NCI-H446 treated with DMSO at 0.1 percent for 48 hours (cell line): ENCODE results near the gene ARID5B.

Experiments
- DNase-seq: peaks from one replicate; lab custom pipeline; 2025; lab: John Stamatoyannopoulos, UW

The ARID5B gene

DNA sequence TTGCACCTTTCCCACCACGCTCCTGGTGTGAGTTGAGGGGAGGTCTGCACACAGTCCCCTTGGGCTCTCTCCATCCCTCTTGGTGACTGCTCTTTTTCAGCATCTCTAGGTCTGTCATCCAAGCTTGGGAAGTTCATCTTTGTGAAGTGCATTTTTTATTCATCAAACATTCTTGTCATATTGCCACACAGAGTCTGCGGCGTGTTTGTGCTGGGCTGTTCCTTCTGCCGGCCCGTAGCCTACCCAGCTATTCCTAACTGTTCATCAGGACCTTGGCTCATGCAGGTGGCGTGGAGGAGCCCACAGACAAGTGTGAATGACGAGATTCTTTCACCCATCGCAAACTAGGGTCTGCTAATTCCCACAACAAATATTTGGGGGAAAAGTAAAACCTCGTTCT, 202.4 kb downstream of the ARID5B start:
- DNase-seq = no peak

DNA sequence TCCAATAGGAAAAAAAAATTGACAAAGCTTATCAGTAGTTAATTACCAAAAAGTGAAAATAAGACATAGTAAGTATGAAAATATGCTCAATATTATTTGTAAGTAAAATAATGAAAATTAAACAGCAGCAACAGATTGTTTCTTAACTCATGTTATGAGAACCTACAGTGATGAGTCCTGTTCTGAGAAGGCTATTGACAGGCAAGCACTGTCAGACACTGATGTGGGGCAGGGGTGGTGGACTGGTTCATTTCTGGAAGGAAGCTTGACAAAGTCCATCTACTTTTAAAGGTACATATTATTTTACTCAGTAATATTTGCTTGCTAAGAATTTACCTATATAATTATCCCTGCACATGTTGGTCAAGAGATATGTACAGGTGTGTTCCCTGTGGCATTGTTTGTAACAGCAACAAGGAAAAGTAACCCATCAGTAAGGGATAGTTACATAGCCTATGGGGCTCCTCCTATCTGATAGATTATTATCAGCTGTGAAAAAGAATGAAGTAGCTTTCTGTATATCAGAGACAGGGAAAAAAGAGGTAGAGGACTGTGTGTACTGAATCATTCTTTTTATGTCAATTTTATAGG, 205.5 kb downstream of the ARID5B start:
- no peak for DNase-seq

DNA sequence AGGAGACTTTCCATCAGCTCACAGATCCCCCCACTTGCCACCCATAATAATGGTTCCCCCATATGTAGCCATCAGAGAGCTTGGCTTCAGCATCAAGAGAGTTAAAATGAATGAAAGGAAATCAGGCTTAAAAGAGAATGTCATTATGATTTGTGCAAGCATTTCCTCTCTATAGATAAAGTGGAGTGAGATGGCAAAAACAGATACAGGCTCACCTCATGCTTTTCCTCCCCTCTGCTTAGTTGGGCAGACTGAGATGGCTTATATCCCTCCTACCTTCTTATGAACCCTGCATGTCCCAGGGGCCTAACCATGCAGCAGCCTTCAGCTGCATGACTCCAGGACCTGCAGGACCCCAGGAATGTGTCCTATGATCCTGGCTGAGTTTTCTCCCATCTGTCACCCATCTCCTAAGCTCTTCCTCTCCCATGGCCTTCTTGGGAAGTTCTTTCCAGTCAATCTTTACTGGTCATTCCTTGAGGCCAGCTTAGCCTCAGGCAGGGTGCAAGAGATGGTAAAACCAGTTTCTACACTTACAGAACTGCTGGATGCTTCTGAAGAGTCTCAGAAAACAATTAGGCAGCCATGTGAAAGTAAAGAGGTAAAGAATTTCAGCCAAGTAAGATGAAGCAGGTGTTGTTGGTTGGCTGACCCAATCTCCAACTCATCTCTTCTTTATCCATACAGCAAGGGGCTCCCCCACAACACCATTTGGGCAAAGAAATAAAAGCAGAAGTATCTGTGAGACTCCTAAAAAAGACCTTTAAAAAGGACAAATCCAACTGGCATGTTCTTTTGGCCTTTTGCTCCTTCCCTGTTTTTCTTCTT, 207.5 kb downstream of the ARID5B start:
- DNase-seq = no peak

DNA sequence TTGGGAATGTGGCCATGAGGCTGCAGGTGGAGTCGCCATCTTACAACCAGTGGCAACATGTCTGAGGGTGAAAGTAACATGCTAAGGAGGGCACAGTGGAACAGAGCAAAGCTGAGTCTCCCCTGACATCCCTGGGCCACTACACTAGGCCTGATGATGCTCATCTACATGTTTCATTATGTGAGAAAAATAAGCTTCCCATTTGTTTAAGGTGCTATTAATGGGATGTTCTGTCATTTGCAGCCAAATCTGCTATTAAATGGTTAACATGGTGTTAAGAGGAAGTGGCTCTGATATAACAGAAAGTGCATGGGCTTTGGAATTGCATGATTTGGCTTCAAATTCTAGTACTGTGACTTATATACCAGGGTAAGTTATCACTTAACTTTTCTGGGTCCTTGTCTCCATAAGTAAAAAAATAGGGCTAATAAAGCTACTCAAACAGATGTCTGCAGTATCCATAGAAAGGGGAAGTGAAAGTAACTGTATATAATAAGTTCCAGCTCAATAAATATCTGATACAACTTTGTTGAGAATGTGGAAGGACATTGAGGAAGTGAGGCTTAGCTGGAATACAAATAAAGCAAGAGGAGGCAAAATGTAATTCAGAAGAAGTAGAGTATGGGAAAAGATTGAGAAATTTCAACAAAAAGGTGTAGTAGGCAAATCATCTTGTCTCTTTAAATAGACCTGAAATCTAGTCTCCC, 208.2 kb downstream of the ARID5B start:
- DNase-seq = no peak

DNA sequence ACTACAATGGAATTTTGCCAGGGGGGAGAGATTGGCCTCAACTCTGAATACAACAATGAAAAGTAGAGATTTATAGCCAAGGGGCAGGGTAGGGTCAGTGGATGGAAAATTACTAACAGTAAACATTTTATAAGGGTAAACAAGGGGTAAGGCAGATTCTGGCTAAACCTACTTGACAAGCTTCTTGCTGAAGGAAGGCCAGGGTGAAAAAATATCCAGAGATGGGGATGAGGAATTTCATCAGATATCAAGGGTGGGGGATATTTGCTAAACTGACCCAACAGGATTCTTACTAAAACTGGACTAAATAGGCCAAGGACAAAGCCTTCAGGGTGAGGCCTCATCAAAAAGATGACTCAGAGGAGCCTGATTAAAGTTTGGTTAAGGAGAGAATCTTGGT, 210.8 kb downstream of the ARID5B start:
- DNase-seq = no peak

DNA sequence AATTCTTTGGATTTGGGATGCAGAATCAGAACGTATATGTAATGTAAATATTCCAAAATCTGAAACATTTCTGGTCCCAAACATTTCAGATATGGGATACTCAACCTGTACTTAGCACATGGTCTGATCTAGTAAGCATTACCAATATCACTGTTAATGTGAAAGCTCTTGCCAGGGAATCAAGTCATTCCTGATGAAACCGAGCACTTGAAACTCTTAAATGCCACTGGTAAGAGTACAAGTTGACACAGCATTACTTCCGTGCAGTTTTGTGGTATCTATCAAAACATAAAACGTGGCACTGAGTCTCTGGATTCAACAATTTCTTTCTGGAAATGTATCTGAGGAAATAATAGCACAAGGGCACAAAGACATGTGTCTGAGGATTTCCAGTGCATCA, 211.5 kb downstream of the ARID5B start:
- no peak for DNase-seq

DNA sequence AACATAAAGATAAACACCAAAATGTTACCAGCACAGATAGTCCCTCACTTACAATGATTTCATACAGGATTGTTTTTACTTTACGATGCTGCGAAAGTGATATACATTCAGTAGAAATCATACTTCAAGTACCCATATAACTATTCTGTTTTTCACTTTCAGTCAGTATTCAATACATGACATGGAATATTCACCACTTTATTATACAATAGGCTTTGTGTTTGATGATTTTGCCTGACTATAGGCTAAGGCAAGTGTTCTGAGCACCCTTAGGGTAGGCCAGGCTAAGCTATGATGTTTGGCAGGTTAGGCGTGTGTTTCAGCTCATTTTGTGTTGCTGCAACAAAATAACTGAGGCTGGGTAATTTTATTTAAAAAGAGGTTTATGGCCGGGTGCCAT, 212.2 kb downstream of the ARID5B start:
- no peak for DNase-seq

DNA sequence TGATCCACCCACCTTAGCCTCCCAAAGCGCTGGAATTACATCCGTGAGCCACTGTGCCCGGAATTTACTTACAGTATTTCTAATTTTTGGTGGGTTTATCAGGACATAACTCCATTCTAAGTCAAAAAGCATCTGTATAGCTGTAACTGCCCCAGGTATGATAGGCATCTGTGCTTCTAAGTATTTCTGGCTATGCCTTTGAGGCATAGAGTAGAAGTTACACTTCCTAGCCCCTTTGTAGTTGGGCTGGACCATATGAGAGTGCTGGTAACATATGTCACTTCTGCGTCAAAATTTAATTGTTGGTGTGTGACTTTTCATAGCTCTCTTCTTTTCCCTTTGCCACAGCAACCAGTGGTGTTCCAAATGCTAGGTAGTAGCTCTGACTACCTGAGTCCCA, 213.8 kb downstream of the ARID5B start:
- DNase-seq = no peak

DNA sequence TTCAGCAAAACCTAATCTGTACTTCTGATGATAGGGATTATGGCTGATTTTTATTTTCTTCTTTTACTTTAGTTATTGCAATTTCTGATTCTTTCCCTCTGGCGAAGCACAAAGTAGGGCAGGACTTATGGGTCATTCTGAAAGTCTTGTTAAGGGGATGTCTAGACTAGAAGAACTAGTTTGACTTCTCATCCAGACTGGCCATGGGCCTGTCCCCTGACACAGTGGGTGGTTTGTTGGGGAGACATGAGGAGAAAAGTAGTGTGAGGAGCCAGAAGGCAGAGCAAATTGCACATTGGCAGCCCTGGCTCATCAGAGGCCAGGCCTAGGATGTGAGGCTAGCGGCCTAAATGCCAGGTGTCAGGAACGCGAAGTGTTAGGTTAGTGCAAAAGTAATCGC, 214.3 kb downstream of the ARID5B start:
- no peak for DNase-seq

DNA sequence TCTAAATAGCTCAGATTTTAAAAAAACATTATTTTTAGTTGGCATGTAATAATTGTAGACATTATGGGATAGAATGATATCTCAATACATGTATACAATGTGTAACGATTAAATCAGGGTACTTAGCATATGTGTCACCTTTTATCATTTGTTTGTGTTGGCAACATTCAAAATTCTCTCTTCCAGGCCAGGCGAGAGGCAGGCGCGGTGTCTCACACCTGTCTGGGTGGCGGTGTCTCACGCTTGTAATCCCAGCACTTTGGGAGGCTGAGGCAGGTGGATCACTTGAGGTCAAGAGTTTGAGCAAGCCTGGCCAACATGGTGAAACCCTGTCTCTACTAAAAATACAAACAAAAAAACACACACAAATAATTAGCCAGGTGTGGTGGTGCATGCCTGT, 215.4 kb downstream of the ARID5B start:
- no peak for DNase-seq

DNA sequence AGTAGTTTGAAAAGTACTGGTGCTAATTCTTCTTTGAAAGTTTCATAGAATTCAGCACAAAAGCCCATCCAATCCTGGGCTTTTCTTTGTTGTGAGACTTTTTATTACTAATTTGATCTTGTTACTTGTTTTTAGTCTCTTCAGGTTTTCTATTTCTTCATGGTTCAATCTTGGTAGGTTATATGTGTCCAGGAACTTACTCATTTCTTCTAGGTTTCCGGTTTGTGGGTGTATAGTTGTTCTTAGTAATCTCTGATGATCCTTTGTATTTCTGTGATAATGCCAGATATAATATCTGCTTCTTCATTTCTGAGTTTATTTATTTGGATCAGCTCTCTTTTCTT, 219.7 kb downstream of the ARID5B start:
- no peak for DNase-seq

DNA sequence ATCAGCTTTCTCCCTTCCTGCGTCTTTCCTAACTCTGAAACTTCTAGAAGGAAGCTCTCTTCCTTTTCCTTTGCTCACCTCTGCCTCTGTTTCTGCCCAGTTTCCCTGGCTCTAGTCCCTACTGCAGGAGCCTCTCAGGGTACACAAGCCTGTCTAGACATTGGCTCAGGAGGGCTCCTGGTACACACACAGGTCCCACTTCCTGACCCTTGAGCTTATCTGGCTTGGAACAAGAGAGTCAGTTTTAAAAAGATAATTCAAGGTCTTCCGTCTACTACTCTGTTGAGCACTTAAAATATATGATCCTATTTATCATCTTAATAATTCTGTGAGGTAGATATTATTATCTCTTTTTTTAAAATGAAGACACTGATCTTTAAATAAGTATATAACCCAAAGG, 226.5 kb downstream of the ARID5B start:
- DNase-seq = no peak

DNA sequence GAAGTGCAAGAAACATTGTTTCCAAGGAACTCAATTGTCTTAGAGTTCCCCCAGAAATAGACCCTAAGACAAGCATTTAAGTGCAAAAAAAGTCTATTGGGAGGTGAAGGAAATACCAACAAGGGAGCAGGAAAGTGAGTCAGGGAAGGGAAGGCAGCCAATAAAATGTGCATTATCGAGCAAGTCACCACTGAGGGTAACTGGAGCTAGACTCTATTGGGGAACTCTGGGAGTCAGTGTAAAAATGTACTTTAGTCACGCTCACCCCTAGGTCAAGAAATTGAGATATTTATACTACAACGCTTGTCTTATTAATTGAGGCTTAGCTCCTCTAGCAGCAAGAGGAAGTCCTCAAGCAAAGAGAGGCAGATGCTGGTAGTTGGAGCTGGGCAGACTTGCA, 229.4 kb downstream of the ARID5B start:
- DNase-seq = no peak

DNA sequence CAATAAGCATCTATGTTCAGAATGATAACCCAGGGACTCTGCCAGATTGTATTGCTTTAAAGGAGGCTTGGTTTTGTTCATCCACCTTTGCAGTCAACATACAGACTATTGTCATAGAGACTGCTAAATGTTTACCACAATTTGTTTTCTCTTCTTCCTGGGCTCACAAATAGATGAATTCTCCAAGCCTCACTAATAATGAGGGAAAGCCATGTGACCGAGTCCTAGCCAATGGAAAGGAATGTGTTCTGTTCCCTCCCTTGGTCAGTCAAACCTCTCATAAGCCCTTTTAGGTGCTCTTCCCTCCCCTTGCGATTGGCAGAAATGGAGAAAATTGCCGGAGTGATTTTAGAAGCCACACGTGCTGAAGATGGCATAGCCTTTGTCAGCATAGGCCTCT, 230.2 kb downstream of the ARID5B start:
- DNase-seq = no peak

DNA sequence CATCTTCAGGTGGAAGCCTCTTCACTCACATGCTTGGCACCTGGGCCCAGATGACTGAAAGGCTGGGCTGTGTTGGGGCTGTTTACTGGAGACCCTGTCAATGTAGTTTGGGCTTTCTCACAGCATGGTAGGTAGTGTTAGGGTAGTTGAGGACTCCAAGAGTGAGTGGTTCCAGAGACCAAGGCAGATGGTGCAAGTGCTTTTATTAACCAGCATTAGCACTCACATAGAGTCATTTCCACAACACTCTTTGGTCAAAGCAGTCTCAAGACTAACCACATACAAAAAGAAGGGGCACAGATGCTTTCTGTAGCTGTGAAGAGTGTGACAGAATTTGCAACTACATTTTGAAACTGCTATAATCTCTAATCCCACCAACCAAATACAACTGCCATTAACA, 232.1 kb downstream of the ARID5B start:
- DNase-seq = no peak

DNA sequence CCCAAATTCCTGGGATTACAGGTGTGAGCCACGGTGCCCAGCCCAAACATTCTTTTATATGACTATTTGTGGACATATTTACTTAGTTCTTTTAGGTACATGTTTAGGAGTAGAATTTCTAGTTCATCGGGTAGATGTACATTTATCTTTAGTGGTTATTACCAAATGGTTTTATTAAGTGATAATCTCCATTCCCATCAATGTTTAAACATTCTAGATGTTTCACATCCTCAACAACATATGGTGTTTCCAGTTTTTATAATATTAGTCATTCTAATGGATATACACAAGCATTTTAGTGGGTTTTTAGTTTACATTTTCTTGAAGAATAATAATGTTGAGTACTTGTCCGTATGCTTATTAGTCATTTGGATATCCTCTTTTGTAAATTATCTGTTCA, 235.4 kb downstream of the ARID5B start:
- DNase-seq = no peak
